ENCODE measurements around the gene LANCL3. TPM values are rescaled to one million over a fixed set of nuclear protein-coding genes. Genes with fewer than 3 reads are reported as not detected.

The LANCL3 gene
- total RNA-seq, 1 experiment from 2014 or later, result 0.48 TPM

DNA sequence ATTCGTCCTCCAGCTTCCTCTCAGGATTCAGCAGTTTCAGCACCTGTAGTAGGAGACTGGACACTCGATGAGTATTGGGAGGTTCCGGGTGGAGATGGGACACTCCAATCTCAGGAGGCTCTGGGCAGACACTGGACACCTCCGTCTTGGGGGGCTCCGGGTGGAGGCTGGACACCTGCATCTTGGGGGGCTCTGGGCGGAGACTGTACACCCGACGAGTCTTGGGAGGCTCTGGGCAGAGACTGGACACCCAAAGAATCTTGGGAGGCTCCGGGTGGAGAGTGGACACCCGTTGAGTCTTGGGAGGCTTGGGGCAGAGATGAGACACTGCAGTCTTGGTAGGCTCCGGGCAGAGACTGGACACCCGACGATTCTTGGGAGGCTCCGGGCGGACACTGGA, 28.7 kb upstream of the LANCL3 start:
- no peaks in the 10 kb centered on the region for H3K4me1 Mint-ChIP-seq
- no peak overlapping the region for H3K27ac Mint-ChIP-seq
- no peak overlapping the region for H3K4me3 Mint-ChIP-seq
- POLR2A ChIA-PET, result no interaction called here
- ATAC-seq, result no peak
- CTCF ChIA-PET, result no interaction called here
- H3K36me3 Mint-ChIP-seq, result no peaks in the 10 kb centered on the region
- TF ChIP-seq ZNF121 (CRISPR knock-in tag; IDR thresholded peaks at IDR 0.05) (no peak), MXD4 (CRISPR knock-in tag; IDR thresholded peaks at IDR 0.05; ENCODE audit: borderline replicate concordance) (no peak), NFE2L1 (CRISPR knock-in tag; IDR thresholded peaks at IDR 0.05) (no peak), ZMAT4 (CRISPR knock-in tag; IDR thresholded peaks at IDR 0.05) (no peak), JUN (CRISPR knock-in tag; IDR thresholded peaks at IDR 0.05) (no peak), NR2C2 (CRISPR knock-in tag; IDR thresholded peaks at IDR 0.05) (no peak), NFATC4 (CRISPR knock-in tag; IDR thresholded peaks at IDR 0.05) (no peak), HMGA2 (CRISPR knock-in tag; IDR thresholded peaks at IDR 0.05) (no peak), ATF1 (CRISPR knock-in tag; IDR thresholded peaks at IDR 0.05) (no peak), FOXJ3 (CRISPR knock-in tag; IDR thresholded peaks at IDR 0.05; ENCODE audit: borderline replicate concordance) (no peak), IRF2 (CRISPR knock-in tag; IDR thresholded peaks at IDR 0.05; ENCODE audit: borderline replicate concordance, low read depth) (no peak), ZNF263 (CRISPR knock-in tag; IDR thresholded peaks at IDR 0.05; ENCODE audit: low read depth) (no peak), KAT7 (CRISPR knock-in tag; IDR thresholded peaks at IDR 0.05; ENCODE audit: borderline replicate concordance) (no peak), ZNF281 (CRISPR knock-in tag; IDR thresholded peaks at IDR 0.05) (no peak), ZNF219 (CRISPR knock-in tag; IDR thresholded peaks at IDR 0.05; ENCODE audit: borderline replicate concordance) (no peak)
- TF ChIP-seq, protein P1, sequence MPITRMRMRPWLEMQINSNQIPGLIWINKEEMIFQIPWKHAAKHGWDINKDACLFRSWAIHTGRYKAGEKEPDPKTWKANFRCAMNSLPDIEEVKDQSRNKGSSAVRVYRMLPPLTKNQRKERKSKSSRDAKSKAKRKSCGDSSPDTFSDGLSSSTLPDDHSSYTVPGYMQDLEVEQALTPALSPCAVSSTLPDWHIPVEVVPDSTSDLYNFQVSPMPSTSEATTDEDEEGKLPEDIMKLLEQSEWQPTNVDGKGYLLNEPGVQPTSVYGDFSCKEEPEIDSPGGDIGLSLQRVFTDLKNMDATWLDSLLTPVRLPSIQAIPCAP (CRISPR knock-in tag; IDR thresholded peaks at IDR 0.05), result no peak
- TF ChIP-seq, protein P2, sequence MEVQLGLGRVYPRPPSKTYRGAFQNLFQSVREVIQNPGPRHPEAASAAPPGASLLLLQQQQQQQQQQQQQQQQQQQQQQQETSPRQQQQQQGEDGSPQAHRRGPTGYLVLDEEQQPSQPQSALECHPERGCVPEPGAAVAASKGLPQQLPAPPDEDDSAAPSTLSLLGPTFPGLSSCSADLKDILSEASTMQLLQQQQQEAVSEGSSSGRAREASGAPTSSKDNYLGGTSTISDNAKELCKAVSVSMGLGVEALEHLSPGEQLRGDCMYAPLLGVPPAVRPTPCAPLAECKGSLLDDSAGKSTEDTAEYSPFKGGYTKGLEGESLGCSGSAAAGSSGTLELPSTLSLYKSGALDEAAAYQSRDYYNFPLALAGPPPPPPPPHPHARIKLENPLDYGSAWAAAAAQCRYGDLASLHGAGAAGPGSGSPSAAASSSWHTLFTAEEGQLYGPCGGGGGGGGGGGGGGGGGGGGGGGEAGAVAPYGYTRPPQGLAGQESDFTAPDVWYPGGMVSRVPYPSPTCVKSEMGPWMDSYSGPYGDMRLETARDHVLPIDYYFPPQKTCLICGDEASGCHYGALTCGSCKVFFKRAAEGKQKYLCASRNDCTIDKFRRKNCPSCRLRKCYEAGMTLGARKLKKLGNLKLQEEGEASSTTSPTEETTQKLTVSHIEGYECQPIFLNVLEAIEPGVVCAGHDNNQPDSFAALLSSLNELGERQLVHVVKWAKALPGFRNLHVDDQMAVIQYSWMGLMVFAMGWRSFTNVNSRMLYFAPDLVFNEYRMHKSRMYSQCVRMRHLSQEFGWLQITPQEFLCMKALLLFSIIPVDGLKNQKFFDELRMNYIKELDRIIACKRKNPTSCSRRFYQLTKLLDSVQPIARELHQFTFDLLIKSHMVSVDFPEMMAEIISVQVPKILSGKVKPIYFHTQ (CRISPR knock-in tag; IDR thresholded peaks at IDR 0.05), result no peak
- TF ChIP-seq, protein P3, sequence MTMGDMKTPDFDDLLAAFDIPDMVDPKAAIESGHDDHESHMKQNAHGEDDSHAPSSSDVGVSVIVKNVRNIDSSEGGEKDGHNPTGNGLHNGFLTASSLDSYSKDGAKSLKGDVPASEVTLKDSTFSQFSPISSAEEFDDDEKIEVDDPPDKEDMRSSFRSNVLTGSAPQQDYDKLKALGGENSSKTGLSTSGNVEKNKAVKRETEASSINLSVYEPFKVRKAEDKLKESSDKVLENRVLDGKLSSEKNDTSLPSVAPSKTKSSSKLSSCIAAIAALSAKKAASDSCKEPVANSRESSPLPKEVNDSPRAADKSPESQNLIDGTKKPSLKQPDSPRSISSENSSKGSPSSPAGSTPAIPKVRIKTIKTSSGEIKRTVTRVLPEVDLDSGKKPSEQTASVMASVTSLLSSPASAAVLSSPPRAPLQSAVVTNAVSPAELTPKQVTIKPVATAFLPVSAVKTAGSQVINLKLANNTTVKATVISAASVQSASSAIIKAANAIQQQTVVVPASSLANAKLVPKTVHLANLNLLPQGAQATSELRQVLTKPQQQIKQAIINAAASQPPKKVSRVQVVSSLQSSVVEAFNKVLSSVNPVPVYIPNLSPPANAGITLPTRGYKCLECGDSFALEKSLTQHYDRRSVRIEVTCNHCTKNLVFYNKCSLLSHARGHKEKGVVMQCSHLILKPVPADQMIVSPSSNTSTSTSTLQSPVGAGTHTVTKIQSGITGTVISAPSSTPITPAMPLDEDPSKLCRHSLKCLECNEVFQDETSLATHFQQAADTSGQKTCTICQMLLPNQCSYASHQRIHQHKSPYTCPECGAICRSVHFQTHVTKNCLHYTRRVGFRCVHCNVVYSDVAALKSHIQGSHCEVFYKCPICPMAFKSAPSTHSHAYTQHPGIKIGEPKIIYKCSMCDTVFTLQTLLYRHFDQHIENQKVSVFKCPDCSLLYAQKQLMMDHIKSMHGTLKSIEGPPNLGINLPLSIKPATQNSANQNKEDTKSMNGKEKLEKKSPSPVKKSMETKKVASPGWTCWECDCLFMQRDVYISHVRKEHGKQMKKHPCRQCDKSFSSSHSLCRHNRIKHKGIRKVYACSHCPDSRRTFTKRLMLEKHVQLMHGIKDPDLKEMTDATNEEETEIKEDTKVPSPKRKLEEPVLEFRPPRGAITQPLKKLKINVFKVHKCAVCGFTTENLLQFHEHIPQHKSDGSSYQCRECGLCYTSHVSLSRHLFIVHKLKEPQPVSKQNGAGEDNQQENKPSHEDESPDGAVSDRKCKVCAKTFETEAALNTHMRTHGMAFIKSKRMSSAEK (CRISPR knock-in tag; IDR thresholded peaks at IDR 0.05; ENCODE audit: borderline replicate concordance), result no peak
- TF ChIP-seq, protein P4, sequence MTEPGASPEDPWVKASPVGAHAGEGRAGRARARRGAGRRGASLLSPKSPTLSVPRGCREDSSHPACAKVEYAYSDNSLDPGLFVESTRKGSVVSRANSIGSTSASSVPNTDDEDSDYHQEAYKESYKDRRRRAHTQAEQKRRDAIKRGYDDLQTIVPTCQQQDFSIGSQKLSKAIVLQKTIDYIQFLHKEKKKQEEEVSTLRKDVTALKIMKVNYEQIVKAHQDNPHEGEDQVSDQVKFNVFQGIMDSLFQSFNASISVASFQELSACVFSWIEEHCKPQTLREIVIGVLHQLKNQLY (CRISPR knock-in tag; IDR thresholded peaks at IDR 0.05), result no peak
- TF ChIP-seq, protein P5, sequence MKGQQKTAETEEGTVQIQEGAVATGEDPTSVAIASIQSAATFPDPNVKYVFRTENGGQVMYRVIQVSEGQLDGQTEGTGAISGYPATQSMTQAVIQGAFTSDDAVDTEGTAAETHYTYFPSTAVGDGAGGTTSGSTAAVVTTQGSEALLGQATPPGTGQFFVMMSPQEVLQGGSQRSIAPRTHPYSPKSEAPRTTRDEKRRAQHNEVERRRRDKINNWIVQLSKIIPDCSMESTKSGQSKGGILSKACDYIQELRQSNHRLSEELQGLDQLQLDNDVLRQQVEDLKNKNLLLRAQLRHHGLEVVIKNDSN (CRISPR knock-in tag; IDR thresholded peaks at IDR 0.05), result no peak
- H3K27me3 Mint-ChIP-seq (ENCODE audit: low read depth), result no peaks in the 10 kb centered on the region
- no peak for DNase-seq (ENCODE audit: low spot score)
- H3K9me3 Mint-ChIP-seq, result peaks cover 4% of the 10 kb centered on the region; the same call in 1 of the 2 replicates

Data from WTC11 (cell line).